Mesothelial cell of epicardium (in vitro differentiated cells): ENCODE measurements around the gene PGA3. TPM values are rescaled to one million over a fixed set of nuclear protein-coding genes. Genes with fewer than 3 reads are reported as not detected.
"Not testable (repeated sequence)": the region's sequence is repeated elsewhere in the genome, so short reads cannot be mapped to it uniquely, and the experiment has no call there.

Source experiments
- DNase-seq, 2 experiments: peaks; one replicate each; pipeline ENCODE4 v3.0.0; 2021; ENCODE audit warnings: low spot score in 2 of 2; ENCODE audit not compliant: unreplicated experiment in 2 of 2
- H3K27ac Mint-ChIP-seq: 2 replicates; pipeline ENCODE4 v1.8.0; 2021; ENCODE audit warnings: mixed read lengths
- H3K27me3 Mint-ChIP-seq: 2 replicates; pipeline ENCODE4 v1.8.0; 2021; ENCODE audit warnings: low read depth, mixed read lengths
- H3K36me3 Mint-ChIP-seq: 2 replicates; pipeline ENCODE4 v1.8.0; 2021; ENCODE audit warnings: mixed read lengths
- H3K4me1 Mint-ChIP-seq: 2 replicates; pipeline ENCODE4 v1.8.0; 2021; ENCODE audit warnings: mixed read lengths
- H3K4me3 Mint-ChIP-seq: 2 replicates; pipeline ENCODE4 v1.8.0; 2021; ENCODE audit warnings: mild to moderate bottlenecking, moderate library complexity, mixed read lengths
- H3K9me3 Mint-ChIP-seq: 2 replicates; pipeline ENCODE4 v1.8.0; 2021; ENCODE audit warnings: mixed read lengths
- CTCF ChIP-seq: fragments of 200-600 bp; sonication (generic); IDR thresholded peaks from one replicate; pipeline ENCODE4 v1.5.0; 2021; ENCODE audit warnings: antibody characterized with exemption; ENCODE audit not compliant: unreplicated experiment
- total RNA-seq: library from RNA; stranded (reverse); gene quantifications from 3 replicates; pipeline ENCODE4 v1.2.1, GENCODE V29; 2021

Gene PGA3
- total RNA-seq, 1 donor from 2014 or later = not detected

DNA sequence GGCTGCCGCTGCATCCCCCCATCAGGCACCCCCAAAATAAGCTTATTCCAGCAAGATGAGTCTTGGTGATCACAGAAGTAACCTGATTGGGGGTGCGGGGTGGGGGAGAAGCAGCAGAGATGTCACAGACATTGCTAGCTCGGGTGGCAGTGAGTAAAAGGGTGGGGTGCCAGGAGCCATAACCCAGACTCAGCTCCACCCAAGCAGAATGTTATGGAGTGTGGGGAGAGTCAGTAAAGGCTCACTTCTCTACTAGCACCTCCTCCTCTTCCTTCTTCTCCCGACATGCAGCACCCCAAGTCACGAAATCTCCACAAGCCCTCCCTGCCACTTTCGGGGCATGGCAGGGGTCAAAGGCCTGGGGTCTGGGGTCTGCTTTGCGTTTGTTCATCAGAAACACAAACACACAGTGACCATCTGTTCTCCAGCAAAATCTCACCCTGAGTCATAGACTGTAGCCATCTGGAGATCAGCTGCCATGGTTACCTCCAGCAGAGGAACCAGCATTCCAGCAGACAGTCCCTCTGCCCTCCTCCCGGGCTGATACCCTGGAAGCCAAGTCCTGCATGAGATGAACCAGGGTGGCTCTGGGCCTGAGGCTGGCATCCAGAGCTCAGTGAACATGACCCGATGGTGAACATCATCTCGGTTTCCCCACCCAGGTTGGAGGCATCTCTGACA, 42.1 kb downstream of the PGA3 start:
- H3K4me3 Mint-ChIP-seq, H3K27me3 Mint-ChIP-seq, H3K4me1 Mint-ChIP-seq, H3K27ac Mint-ChIP-seq, DNase-seq, H3K9me3 Mint-ChIP-seq, H3K36me3 Mint-ChIP-seq: not testable (repeated sequence)

- H3K27me3 Mint-ChIP-seq, H3K36me3 Mint-ChIP-seq, H3K4me1 Mint-ChIP-seq, H3K4me3 Mint-ChIP-seq, DNase-seq, H3K27ac Mint-ChIP-seq, H3K9me3 Mint-ChIP-seq: not testable (repeated sequence)
These were observed 44.8 kb downstream of the PGA3 start for GRCh38 chr11:61248071-61248470.

DNA sequence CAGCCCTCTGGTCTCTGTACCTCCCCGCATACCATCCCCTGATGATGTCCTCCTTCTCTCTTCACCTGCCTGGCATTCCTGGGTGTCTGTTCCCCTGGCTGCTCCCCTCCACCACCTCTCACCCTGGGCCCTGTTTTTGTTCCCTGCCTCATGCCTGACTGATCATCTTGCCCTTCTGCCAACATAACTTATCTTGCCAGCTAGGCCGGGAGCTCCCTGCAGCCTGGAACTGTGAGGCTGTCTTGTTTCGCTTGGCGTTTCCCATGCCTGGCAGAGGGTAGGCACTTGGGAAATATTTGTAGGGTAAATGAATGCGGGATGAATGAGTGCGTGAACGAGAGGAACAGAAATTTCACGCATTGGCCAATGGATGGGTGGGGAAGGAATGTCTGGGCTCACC, 45.9 kb downstream of the PGA3 start:
- not testable (repeated sequence) for H3K9me3 Mint-ChIP-seq

DNA sequence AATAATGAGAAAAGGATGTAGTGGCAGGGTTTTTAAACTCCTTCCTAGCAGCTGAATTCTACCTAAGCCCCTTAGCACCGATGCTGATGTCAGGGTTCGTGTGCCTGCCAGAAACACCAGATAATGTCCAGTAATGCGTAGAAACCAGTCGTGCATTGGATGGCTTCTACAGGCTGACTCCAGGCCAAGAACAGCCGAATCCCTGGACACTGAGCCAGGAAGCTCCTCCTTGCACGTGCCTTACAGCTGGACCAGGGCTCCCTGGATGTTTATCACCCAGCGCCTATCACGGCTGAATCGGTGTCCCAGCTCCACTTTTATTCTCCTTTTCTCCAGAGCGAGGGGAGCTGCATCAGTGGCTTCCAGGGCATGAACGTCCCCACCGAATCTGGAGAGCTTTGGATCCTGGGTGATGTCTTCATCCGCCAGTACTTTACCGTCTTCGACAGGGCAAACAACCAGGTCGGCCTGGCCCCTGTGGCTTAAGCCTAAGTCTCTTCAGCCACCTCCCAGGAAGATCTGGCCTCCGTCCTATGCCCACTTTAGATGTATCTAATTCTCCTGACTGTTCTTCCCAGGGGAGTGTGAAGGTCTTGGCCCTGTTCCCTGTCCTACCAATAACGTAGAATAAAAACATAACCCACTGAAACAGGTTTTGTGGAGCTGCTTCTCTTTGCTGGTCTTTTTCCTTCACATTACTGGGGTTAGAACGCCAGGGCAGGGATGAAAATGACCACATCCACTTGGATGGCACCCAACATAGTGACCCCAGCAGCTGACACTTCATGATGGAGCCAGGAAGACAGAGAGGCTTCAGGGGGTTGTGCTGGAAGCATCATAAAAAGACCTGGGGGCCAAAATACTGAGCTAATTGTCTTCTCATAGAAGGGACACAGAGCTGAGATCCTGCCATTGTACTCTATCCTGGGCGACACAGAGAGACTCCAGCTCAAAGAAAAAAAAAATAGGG, 47.8 kb downstream of the PGA3 start:
- H3K9me3 Mint-ChIP-seq, H3K4me1 Mint-ChIP-seq, H3K27ac Mint-ChIP-seq, H3K27me3 Mint-ChIP-seq, H3K4me3 Mint-ChIP-seq, DNase-seq, H3K36me3 Mint-ChIP-seq: not testable (repeated sequence)

More for the DNA sequence above, 45.9 kb downstream of the PGA3 start:
- H3K4me3 Mint-ChIP-seq, DNase-seq, H3K27me3 Mint-ChIP-seq, H3K27ac Mint-ChIP-seq, H3K4me1 Mint-ChIP-seq, H3K36me3 Mint-ChIP-seq: not testable (repeated sequence)

DNA sequence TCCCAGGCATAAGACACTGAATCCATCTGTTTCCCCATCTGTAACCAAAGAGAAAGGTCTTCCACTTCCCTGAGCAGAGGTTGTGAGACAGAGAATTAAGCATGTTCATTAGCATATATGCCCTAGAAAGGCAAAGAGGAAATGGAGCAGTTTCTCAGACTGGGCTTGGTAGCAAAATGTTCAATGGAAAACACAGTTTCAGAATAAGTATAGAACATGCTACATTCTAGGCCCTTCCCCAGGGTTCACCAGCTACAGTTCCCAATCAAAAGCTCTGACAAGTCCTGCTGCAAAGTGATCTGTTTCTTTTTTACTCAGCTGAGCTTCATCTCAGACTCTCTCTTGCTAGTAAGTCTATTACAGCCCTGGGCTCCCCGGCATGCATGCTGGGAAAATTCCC, 49.0 kb downstream of the PGA3 start:
- not testable (repeated sequence) for H3K9me3 Mint-ChIP-seq, H3K4me3 Mint-ChIP-seq, H3K27ac Mint-ChIP-seq, H3K27me3 Mint-ChIP-seq, H3K4me1 Mint-ChIP-seq, DNase-seq, H3K36me3 Mint-ChIP-seq

DNA sequence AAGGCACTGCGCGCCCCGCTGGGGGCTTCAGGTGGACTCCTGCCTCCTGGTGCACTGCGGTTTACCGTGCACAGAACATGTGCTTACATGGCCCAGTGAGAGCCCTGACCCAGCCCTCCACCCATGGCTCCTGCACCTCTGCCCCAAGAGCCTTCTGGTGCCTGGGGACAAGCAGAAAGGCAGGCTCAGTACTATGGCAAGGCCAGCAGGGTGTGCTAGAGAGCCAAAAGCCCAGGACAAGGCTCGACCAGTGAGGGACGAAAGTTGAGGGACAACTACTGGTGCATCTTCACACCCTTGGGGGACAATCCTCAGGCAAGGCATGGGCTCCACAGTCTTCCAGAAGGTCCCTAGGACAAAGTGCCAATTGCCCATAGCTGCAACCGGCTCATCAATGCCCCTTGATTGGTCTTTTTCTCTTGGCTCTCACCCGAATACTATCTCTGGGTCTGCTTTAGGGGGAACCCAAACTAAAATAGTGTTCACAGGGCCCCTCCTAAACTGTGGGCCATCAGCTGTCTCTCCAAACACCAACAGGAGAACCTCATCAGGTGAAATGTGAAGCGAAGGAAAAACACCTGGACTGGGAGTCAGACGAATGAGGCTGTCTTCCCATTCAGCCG, 51.2 kb downstream of the PGA3 start:
- peaks cover under 1% of the 10 kb centered on the region for H3K27me3 Mint-ChIP-seq
- no peaks in the 10 kb centered on the region for H3K4me1 Mint-ChIP-seq
- TF ChIP-seq CTCF = peak; percentile 64
- H3K27ac Mint-ChIP-seq = no peak overlapping the region
- no peak overlapping the region for H3K4me3 Mint-ChIP-seq
- peak in 1 of 2 experiments; percentile 66 for DNase-seq
- no peaks in the 10 kb centered on the region for H3K9me3 Mint-ChIP-seq
- H3K36me3 Mint-ChIP-seq = no peaks in the 10 kb centered on the region

- H3K36me3 Mint-ChIP-seq = no peaks in the 10 kb centered on the region
- H3K27me3 Mint-ChIP-seq = no peaks in the 10 kb centered on the region
- no peak for DNase-seq
- no peak overlapping the region for H3K4me3 Mint-ChIP-seq
- H3K27ac Mint-ChIP-seq = no peak overlapping the region
- no peak for TF ChIP-seq CTCF
- H3K4me1 Mint-ChIP-seq = no peaks in the 10 kb centered on the region
- H3K9me3 Mint-ChIP-seq = no peaks in the 10 kb centered on the region
These were observed 53.6 kb downstream of the PGA3 start for GRCh38 chr11:61256710-61257482.
